ENCODE measurements around the gene MIB1.

Gene MIB1

GRCh38 chr18:21857871-21858270, 117.3 kb downstream of the MIB1 start (continued):
- no peak for TF ChIP-seq ZNF37A (tag by site-specific recombination; IDR thresholded peaks at IDR 0.05)

GRCh38 chr18:21858544-21858943, 118.0 kb downstream of the MIB1 start:
- H3K36me3 ChIP-seq (ENCODE audit: control insufficient read depth in 2 of 2, insufficient read depth in 1 of 2, low read length in 2 of 2), result peaks cover 40 to 68% of the 10 kb centered on the region in 2 experiments
- H3K4me1 ChIP-seq (ENCODE audit: control insufficient read depth, insufficient read depth, low read length), result no peaks in the 10 kb centered on the region
- TF ChIP-seq TRIM28 (IDR thresholded peaks at IDR 0.05; ENCODE audit: borderline replicate concordance, low read length) (no peak), REPIN1 (tag by site-specific recombination; IDR thresholded peaks at IDR 0.05; ENCODE audit: low read depth) (no peak), GLIS1 (tag by site-specific recombination; IDR thresholded peaks at IDR 0.05) (no peak), ZSCAN4 (tag by site-specific recombination; IDR thresholded peaks at IDR 0.05) (no peak), FEZF1 (tag by site-specific recombination; IDR thresholded peaks at IDR 0.05) (no peak), ZBTB44 (tag by site-specific recombination; IDR thresholded peaks at IDR 0.05) (no peak), MZF1 (tag by site-specific recombination; IDR thresholded peaks at IDR 0.05; ENCODE audit: borderline replicate concordance) (no peak)
- TF ChIP-seq, protein P1, sequence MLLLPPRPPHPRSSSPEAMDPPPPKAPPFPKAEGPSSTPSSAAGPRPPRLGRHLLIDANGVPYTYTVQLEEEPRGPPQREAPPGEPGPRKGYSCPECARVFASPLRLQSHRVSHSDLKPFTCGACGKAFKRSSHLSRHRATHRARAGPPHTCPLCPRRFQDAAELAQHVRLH (tag by site-specific recombination; IDR thresholded peaks at IDR 0.05), result no peak
- TF ChIP-seq, protein P2, sequence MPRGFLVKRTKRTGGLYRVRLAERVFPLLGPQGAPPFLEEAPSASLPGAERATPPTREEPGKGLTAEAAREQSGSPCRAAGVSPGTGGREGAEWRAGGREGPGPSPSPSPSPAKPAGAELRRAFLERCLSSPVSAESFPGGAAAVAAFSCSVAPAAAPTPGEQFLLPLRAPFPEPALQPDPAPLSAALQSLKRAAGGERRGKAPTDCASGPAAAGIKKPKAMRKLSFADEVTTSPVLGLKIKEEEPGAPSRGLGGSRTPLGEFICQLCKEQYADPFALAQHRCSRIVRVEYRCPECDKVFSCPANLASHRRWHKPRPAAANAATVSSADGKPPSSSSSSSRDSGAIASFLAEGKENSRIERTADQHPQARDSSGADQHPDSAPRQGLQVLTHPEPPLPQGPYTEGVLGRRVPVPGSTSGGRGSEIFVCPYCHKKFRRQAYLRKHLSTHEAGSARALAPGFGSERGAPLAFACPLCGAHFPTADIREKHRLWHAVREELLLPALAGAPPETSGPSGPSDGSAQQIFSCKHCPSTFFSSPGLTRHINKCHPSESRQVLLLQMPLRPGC (tag by site-specific recombination; IDR thresholded peaks at IDR 0.05), result no peak
- ChIA-PET POLR2A (no interaction called here), CTCF (no interaction called here)
- no peak overlapping the region for H3K27ac ChIP-seq (ENCODE audit: extremely low read depth, low read depth, low read length)
- H3K9me3 ChIP-seq (ENCODE audit: control insufficient read depth, insufficient read depth, low read depth, low read length), result no peaks in the 10 kb centered on the region
- no peak overlapping the region for H3K4me3 ChIP-seq (ENCODE audit: low read depth, low read length)

DNA sequence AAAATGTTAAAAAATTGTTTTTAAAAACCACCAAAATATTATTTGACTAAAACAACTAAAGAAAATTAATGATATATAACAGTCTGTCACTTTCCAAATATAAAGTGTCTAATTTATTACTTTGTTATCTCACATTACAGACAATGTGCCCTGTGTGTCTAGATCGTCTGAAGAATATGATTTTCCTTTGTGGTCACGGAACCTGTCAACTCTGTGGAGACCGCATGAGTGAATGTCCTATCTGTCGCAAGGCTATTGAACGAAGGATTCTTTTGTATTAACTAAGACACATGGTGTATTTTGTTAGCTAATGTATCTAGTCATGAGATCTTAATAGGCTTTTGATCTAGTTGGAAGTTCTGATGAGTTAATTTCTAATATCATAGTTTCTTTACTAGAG, 123.8 kb downstream of the MIB1 start:
- peaks cover 22 to 47% of the 10 kb centered on the region in 2 experiments; a peak in 2 of 3 replicates for H3K36me3 ChIP-seq (ENCODE audit: control insufficient read depth in 2 of 2, insufficient read depth in 1 of 2, low read length in 2 of 2)
- no peaks in the 10 kb centered on the region for H3K9me3 ChIP-seq (ENCODE audit: control insufficient read depth, insufficient read depth, low read depth, low read length)
- H3K4me3 ChIP-seq (ENCODE audit: low read depth, low read length), result no peak overlapping the region
- H3K27ac ChIP-seq (ENCODE audit: extremely low read depth, low read depth, low read length), result no peak overlapping the region
- 0 out of 2 replicates have a peak, but pooled peaks cover 4% of the 10 kb centered on the region for H3K4me1 ChIP-seq (ENCODE audit: control insufficient read depth, insufficient read depth, low read length)
- ChIA-PET CTCF (interaction anchor here (0.6 to 1.2 kb wide), 4 partner anchors 14 to 1842 kb away, joined by 3 to 6 read pairs (median 4); no protein-coding TSS in a partner anchor), POLR2A (no interaction called here)
- TF ChIP-seq, protein P1 (tag by site-specific recombination; IDR thresholded peaks at IDR 0.05), result no peak
- TF ChIP-seq GLIS1 (tag by site-specific recombination; IDR thresholded peaks at IDR 0.05), result no peak
- no peak for TF ChIP-seq ZNF639 (tag by site-specific recombination; IDR thresholded peaks at IDR 0.05)
- TF ChIP-seq ZBTB1 (tag by site-specific recombination; IDR thresholded peaks at IDR 0.05), result no peak
- TF ChIP-seq ATF2 (tag by site-specific recombination; IDR thresholded peaks at IDR 0.05; ENCODE audit: low read depth), result no peak
- TF ChIP-seq ZNF354C (tag by site-specific recombination; IDR thresholded peaks at IDR 0.05; ENCODE audit: borderline replicate concordance, low read depth), result no peak
- no peak for TF ChIP-seq ZNF16 (tag by site-specific recombination; IDR thresholded peaks at IDR 0.05; ENCODE audit: low read depth)
- no peak for TF ChIP-seq ZNF23 (tag by site-specific recombination; IDR thresholded peaks at IDR 0.05; ENCODE audit: borderline replicate concordance)
- TF ChIP-seq, protein P3, sequence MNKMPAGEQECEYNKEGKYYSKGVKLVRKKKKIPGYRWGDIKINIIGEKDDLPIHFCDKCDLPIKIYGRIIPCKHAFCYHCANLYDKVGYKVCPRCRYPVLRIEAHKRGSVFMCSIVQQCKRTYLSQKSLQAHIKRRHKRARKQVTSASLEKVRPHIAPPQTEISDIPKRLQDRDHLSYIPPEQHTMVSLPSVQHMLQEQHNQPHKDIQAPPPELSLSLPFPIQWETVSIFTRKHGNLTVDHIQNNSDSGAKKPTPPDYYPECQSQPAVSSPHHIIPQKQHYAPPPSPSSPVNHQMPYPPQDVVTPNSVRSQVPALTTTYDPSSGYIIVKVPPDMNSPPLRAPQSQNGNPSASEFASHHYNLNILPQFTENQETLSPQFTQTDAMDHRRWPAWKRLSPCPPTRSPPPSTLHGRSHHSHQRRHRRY (tag by site-specific recombination; IDR thresholded peaks at IDR 0.05), result no peak
- TF ChIP-seq PRDM10 (tag by site-specific recombination; IDR thresholded peaks at IDR 0.05), result no peak
- TF ChIP-seq ZNF184 (tag by site-specific recombination; IDR thresholded peaks at IDR 0.05), result no peak

All from HEK293 (cell line).